ENCODE measurements around the gene ETV6. TPM values are rescaled to one million over a fixed set of nuclear protein-coding genes. Genes with fewer than 3 reads are reported as not detected.

Gene ETV6
- 6.9 TPM for polyA plus RNA-seq (2013, experiment 1 of 2)
- polyA plus RNA-seq (2013, experiment 2 of 2): 7.1 TPM

GRCh38 chr12:11649413-11650285 lies at the start of gene ETV6:
TSS of gene ETV6 (plus strand) at chr12:11649674. CDS start at chr12:11650128, 454 bp downstream.
- DNase-seq: peak; percentile 90
- H3K23ac ChIP-seq (ENCODE audit: low read length): no peak within 1 kb of the TSS
- H3K4me1 ChIP-seq (ENCODE audit: control insufficient read depth, low read depth, low read length): peaks cover 14% of the 10 kb centered on the region
- peaks cover 25% of the 10 kb centered on the region for H3K79me2 ChIP-seq (ENCODE audit: control insufficient read depth, insufficient read depth, low read length)
- H3K79me1 ChIP-seq (ENCODE audit: low read length): peaks cover 13% of the 10 kb centered on the region
- H2BK120ac ChIP-seq (ENCODE audit: low read depth, low read length): peak within 1 kb of the TSS; percentile 100
- WGBS (ENCODE audit: extremely low coverage, insufficient coverage, low lambda C conversion rate): no CpG with 5 or more reads among the region's 86 CpGs
- peak within 1 kb of the TSS; percentile 75 for H3K4me2 ChIP-seq (ENCODE audit: low read length)
- peak within 1 kb of the TSS; percentile 95 for H3K56ac ChIP-seq (ENCODE audit: low read length)
- H3K36me3 ChIP-seq (ENCODE audit: control insufficient read depth, insufficient read depth, low read length): no peaks in the 10 kb centered on the region
- H2BK5ac ChIP-seq (ENCODE audit: low read length): peak within 1 kb of the TSS; percentile 86
- H3K27ac ChIP-seq (ENCODE audit: low read depth, low read length): peak within 1 kb of the TSS; percentile 100
- H2AK5ac ChIP-seq (ENCODE audit: low read length): no peak within 1 kb of the TSS
- H3K4me3 ChIP-seq (ENCODE audit: low read length): peak within 1 kb of the TSS; percentile 92
- H3K18ac ChIP-seq (ENCODE audit: low read length): peak within 1 kb of the TSS; percentile 100
- peak within 1 kb of the TSS; percentile 47 for H4K5ac ChIP-seq (ENCODE audit: low read length)
- peak within 1 kb of the TSS; percentile 30 for H4K8ac ChIP-seq (ENCODE audit: low read depth, low read length)
- peak within 1 kb of the TSS; percentile 100 for H2BK15ac ChIP-seq (replicated peaks; ENCODE audit: low read depth)
- peak within 1 kb of the TSS; percentile 100 for H3K4ac ChIP-seq (ENCODE audit: low read depth, low read length)
- peak within 1 kb of the TSS; percentile 93 for H3K9ac ChIP-seq (ENCODE audit: low read length)
- no peaks in the 10 kb centered on the region for H3K27me3 ChIP-seq (ENCODE audit: insufficient read depth, low read length, poor library complexity)

GRCh38 chr12:11600199-11600598 lies 49.3 kb upstream of the ETV6 start:
- Histone ChIP-seq H3K9ac (ENCODE audit: low read length) (no peak overlapping the region), H3K4me3 (ENCODE audit: low read length) (no peak overlapping the region), H4K5ac (ENCODE audit: low read length) (no peak overlapping the region), H3K18ac (ENCODE audit: low read length) (no peak overlapping the region), H3K79me2 (ENCODE audit: control insufficient read depth, insufficient read depth, low read length) (no peaks in the 10 kb centered on the region), H3K23ac (ENCODE audit: low read length) (no peak overlapping the region), H2BK5ac (ENCODE audit: low read length) (no peak overlapping the region), H2BK15ac (replicated peaks; ENCODE audit: low read depth) (no peak overlapping the region), H3K27ac (ENCODE audit: low read depth, low read length) (no peak overlapping the region), H3K4me2 (ENCODE audit: low read length) (no peak overlapping the region), H3K56ac (ENCODE audit: low read length) (no peak overlapping the region), H3K79me1 (ENCODE audit: low read length) (no peaks in the 10 kb centered on the region), H3K27me3 (ENCODE audit: insufficient read depth, low read length, poor library complexity) (no peaks in the 10 kb centered on the region), H3K36me3 (ENCODE audit: control insufficient read depth, insufficient read depth, low read length) (no peaks in the 10 kb centered on the region), H4K8ac (ENCODE audit: low read depth, low read length) (no peak overlapping the region), H2AK5ac (ENCODE audit: low read length) (no peak overlapping the region), H3K4me1 (ENCODE audit: control insufficient read depth, low read depth, low read length) (no peaks in the 10 kb centered on the region), H2BK120ac (ENCODE audit: low read depth, low read length) (no peak overlapping the region), H3K4ac (ENCODE audit: low read depth, low read length) (no peak overlapping the region)
- DNase-seq: no peak
- no CpG with 5 or more reads among the region's 3 CpGs for WGBS (ENCODE audit: extremely low coverage, insufficient coverage, low lambda C conversion rate)

GRCh38 chr12:11601647-11602046 lies 47.8 kb upstream of the ETV6 start:
- H3K18ac ChIP-seq (ENCODE audit: low read length): peak overlapping the region; percentile 26
- WGBS (ENCODE audit: extremely low coverage, insufficient coverage, low lambda C conversion rate): no CpG with 5 or more reads among the region's 1 CpG
- H3K4me3 ChIP-seq (ENCODE audit: low read length): no peak overlapping the region
- H3K4me1 ChIP-seq (ENCODE audit: control insufficient read depth, low read depth, low read length): no peaks in the 10 kb centered on the region
- H3K79me2 ChIP-seq (ENCODE audit: control insufficient read depth, insufficient read depth, low read length): no peaks in the 10 kb centered on the region
- H4K5ac ChIP-seq (ENCODE audit: low read length): no peak overlapping the region
- no peak overlapping the region for H2BK120ac ChIP-seq (ENCODE audit: low read depth, low read length)
- H3K27me3 ChIP-seq (ENCODE audit: insufficient read depth, low read length, poor library complexity): no peaks in the 10 kb centered on the region
- no peaks in the 10 kb centered on the region for H3K36me3 ChIP-seq (ENCODE audit: control insufficient read depth, insufficient read depth, low read length)
- no peak overlapping the region for H4K8ac ChIP-seq (ENCODE audit: low read depth, low read length)
- no peaks in the 10 kb centered on the region for H3K79me1 ChIP-seq (ENCODE audit: low read length)
- H2AK5ac ChIP-seq (ENCODE audit: low read length): no peak overlapping the region
- no peak for DNase-seq
- no peak overlapping the region for H3K56ac ChIP-seq (ENCODE audit: low read length)
- H3K27ac ChIP-seq (ENCODE audit: low read depth, low read length): no peak overlapping the region
- H3K9ac ChIP-seq (ENCODE audit: low read length): no peak overlapping the region
- no peak overlapping the region for H3K4ac ChIP-seq (ENCODE audit: low read depth, low read length)
- H2BK15ac ChIP-seq (replicated peaks; ENCODE audit: low read depth): no peak overlapping the region
- H3K4me2 ChIP-seq (ENCODE audit: low read length): no peak overlapping the region
- no peak overlapping the region for H2BK5ac ChIP-seq (ENCODE audit: low read length)
- H3K23ac ChIP-seq (ENCODE audit: low read length): no peak overlapping the region

DNA sequence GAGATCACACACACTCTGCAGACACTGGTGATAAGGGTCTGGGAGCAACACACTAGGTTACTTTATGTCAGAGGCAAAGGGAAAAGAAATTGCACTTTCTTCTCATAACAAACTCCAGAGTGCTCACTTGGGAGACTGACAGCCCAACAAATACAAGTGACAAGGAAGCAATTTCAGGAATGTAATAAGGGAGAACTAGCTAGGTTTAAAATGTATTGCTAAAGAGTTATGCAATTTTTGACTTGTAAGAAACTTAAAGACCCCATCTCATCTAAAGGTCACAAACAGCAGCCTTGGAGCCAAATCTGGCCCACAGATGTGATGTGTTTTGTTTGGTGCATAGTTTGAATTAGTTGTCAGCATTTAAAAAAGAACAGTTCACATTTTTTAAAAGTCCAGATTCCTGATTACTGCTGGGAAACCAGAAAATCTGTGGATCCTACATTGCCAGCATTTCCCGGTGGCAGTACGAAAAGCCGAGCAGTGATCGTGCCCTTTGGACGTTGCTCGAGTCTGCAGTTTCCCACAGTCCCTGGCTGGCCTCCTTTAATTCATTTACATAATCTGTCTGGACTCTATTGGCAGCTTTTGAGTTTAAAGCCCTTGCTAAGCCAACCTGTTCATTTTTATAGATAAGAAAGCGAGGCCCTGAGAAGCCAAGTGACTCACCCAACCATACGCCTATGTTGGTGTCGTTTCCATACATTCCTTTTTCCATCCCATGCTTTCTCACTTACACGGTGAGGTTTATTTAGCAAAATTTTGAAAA lies 42.0 kb upstream of the ETV6 start:
- Histone ChIP-seq H3K9ac (ENCODE audit: low read length) (no peak overlapping the region), H3K56ac (ENCODE audit: low read length) (peak overlapping the region; percentile 27), H3K79me2 (ENCODE audit: control insufficient read depth, insufficient read depth, low read length) (no peaks in the 10 kb centered on the region), H3K79me1 (ENCODE audit: low read length) (no peaks in the 10 kb centered on the region), H3K36me3 (ENCODE audit: control insufficient read depth, insufficient read depth, low read length) (no peaks in the 10 kb centered on the region), H3K4me1 (ENCODE audit: control insufficient read depth, low read depth, low read length) (peaks cover 7% of the 10 kb centered on the region), H3K27ac (ENCODE audit: low read depth, low read length) (no peak overlapping the region), H3K4ac (ENCODE audit: low read depth, low read length) (no peak overlapping the region), H3K23ac (ENCODE audit: low read length) (no peak overlapping the region), H3K4me2 (ENCODE audit: low read length) (no peak overlapping the region), H2BK15ac (replicated peaks; ENCODE audit: low read depth) (peak overlapping the region; percentile 88), H3K18ac (ENCODE audit: low read length) (peak overlapping the region; percentile 43), H2AK5ac (ENCODE audit: low read length) (peak overlapping the region; percentile 14), H3K4me3 (ENCODE audit: low read length) (no peak overlapping the region), H4K8ac (ENCODE audit: low read depth, low read length) (no peak overlapping the region), H4K5ac (ENCODE audit: low read length) (no peak overlapping the region), H2BK5ac (ENCODE audit: low read length) (no peak overlapping the region), H2BK120ac (ENCODE audit: low read depth, low read length) (no peak overlapping the region), H3K27me3 (ENCODE audit: insufficient read depth, low read length, poor library complexity) (no peaks in the 10 kb centered on the region)
- peak; percentile 14 for DNase-seq
- no CpG with 5 or more reads among the region's 10 CpGs for WGBS (ENCODE audit: extremely low coverage, insufficient coverage, low lambda C conversion rate)

DNA sequence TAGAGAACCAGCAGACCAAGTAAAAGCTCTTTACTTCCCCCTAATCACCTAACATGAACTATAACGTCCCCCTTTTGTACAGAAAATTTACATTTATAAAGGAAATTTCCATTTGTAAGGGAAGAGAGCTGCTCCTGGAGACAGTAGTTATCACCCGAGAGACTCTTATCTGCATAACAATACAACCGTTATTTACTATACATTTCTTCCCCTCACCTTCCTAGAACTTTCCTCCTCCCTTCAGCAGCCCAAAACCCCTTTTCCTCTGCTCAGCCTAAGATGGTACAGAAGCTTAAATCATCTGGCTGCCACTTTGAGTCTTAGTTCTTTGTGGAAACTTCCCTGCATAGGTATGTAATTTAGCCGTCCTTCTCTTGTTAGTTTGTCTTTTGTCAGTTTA lies 40.4 kb upstream of the ETV6 start:
- Histone ChIP-seq H3K27ac (ENCODE audit: low read depth, low read length) (peak overlapping the region; percentile 62), H2BK120ac (ENCODE audit: low read depth, low read length) (peak overlapping the region; percentile 78), H4K8ac (ENCODE audit: low read depth, low read length) (no peak overlapping the region), H4K5ac (ENCODE audit: low read length) (no peak overlapping the region), H3K4ac (ENCODE audit: low read depth, low read length) (peak overlapping the region; percentile 68), H3K4me2 (ENCODE audit: low read length) (no peak overlapping the region), H3K23ac (ENCODE audit: low read length) (no peak overlapping the region), H3K9ac (ENCODE audit: low read length) (no peak overlapping the region), H2BK5ac (ENCODE audit: low read length) (peak overlapping the region; percentile 76), H2AK5ac (ENCODE audit: low read length) (no peak overlapping the region), H3K79me2 (ENCODE audit: control insufficient read depth, insufficient read depth, low read length) (no peaks in the 10 kb centered on the region), H2BK15ac (replicated peaks; ENCODE audit: low read depth) (no peak overlapping the region), H3K18ac (ENCODE audit: low read length) (peak overlapping the region; percentile 71), H3K56ac (ENCODE audit: low read length) (peak overlapping the region; percentile 34), H3K36me3 (ENCODE audit: control insufficient read depth, insufficient read depth, low read length) (no peaks in the 10 kb centered on the region), H3K4me3 (ENCODE audit: low read length) (no peak overlapping the region), H3K79me1 (ENCODE audit: low read length) (no peaks in the 10 kb centered on the region), H3K4me1 (ENCODE audit: control insufficient read depth, low read depth, low read length) (peaks cover 7% of the 10 kb centered on the region), H3K27me3 (ENCODE audit: insufficient read depth, low read length, poor library complexity) (no peaks in the 10 kb centered on the region)
- no CpG with 5 or more reads among the region's 4 CpGs for WGBS (ENCODE audit: extremely low coverage, insufficient coverage, low lambda C conversion rate)
- DNase-seq: peak; percentile 73

Data from mesendoderm (in vitro differentiated cells).